Measurements from ENCODE around the gene ZNF837.

GRCh38 chr19:58355908-58356765, 24.7 kb downstream of the ZNF837 start:
- no peak for TF ChIP-seq SP1 (IDR thresholded peaks at IDR 0.05)
- TF ChIP-seq SUZ12 (IDR thresholded peaks at IDR 0.05), result no peak
- no peak for TF ChIP-seq NFRKB (IDR thresholded peaks at IDR 0.05)
- no peak for TF ChIP-seq FOXA1 (IDR thresholded peaks at IDR 0.05)
- no peak for TF ChIP-seq BHLHE40 (IDR thresholded peaks at IDR 0.05; ENCODE audit: borderline replicate concordance)
- TF ChIP-seq HDGF (IDR thresholded peaks at IDR 0.05; ENCODE audit: borderline replicate concordance), result no peak
- no peak for TF ChIP-seq ELF4 (IDR thresholded peaks at IDR 0.05)
- TF ChIP-seq ZNF384 (IDR thresholded peaks at IDR 0.05), result no peak
- TF ChIP-seq FOXK2 (IDR thresholded peaks at IDR 0.05), result no peak
- no peak for TF ChIP-seq LEF1 (IDR thresholded peaks at IDR 0.05; ENCODE audit: borderline replicate concordance)
- no peak for TF ChIP-seq FOXM1 (IDR thresholded peaks at IDR 0.05; ENCODE audit: borderline replicate concordance)
- no peak for TF ChIP-seq L3MBTL2 (conservative IDR thresholded peaks at IDR 0.05)
- TF ChIP-seq TARDBP (IDR thresholded peaks at IDR 0.05), result no peak

All from HEK293T (cell line).